Loucy (cell line): ENCODE measurements around the gene PYGL.

ENCODE experiments used
- H2AFZ ChIP-seq: fragments of 200-600 bp; sonication (generic); 2 replicates; pipeline ENCODE4 v1.6.0; 2016; ENCODE audit warnings: antibody characterized with exemption, mild to moderate bottlenecking, low read length, moderate library complexity
- H3F3A ChIP-seq: fragments of 200-600 bp; 2 replicates; pipeline ENCODE4 v1.6.0; 2016; ENCODE audit warnings: antibody characterized with exemption, low read depth, mild to moderate bottlenecking
- H3K27me3 ChIP-seq: fragments of 200-600 bp; sonication (generic); 2 replicates; pipeline ENCODE4 v1.6.1; 2014; ENCODE audit warnings: low read length, mild to moderate bottlenecking; ENCODE audit not compliant: insufficient read depth, poor library complexity, severe bottlenecking
- H3K36me3 ChIP-seq: fragments of 200-600 bp; sonication (generic); 2 replicates; pipeline ENCODE4 v1.6.1; 2016; ENCODE audit warnings: low read length; ENCODE audit not compliant: insufficient read depth
- H3K4me1 ChIP-seq: fragments of 200-600 bp; sonication (generic); 2 replicates; pipeline ENCODE4 v1.5.1; 2014; ENCODE audit warnings: low read length, mild to moderate bottlenecking; ENCODE audit not compliant: insufficient read depth, poor library complexity, severe bottlenecking
- H3K4me2 ChIP-seq: fragments of 200-600 bp; sonication (generic); 2 replicates; pipeline ENCODE4 v1.6.0; 2014; ENCODE audit warnings: antibody characterized with exemption, low read length, low read depth, mild to moderate bottlenecking; ENCODE audit not compliant: poor library complexity, severe bottlenecking
- H3K4me3 ChIP-seq: fragments of 200-600 bp; sonication (generic); 2 replicates; pipeline ENCODE4 v1.5.1; 2014; ENCODE audit warnings: low read length, mild to moderate bottlenecking, mixed read lengths; ENCODE audit not compliant: poor library complexity, severe bottlenecking
- H3K79me2 ChIP-seq: fragments of 200-600 bp; sonication (generic); 2 replicates; pipeline ENCODE4 v1.6.1; 2014; ENCODE audit warnings: low read length; ENCODE audit not compliant: insufficient read depth
- H3K9ac ChIP-seq: fragments of 200-600 bp; sonication (generic); 2 replicates; pipeline ENCODE4 v1.6.0; 2014; ENCODE audit warnings: mild to moderate bottlenecking, low read depth, low read length, moderate library complexity; ENCODE audit not compliant: poor library complexity, severe bottlenecking
- H3K9me2 ChIP-seq: fragments of 200-600 bp; sonication (generic); replicated peaks from 2 replicates; pipeline ENCODE4 v1.6.1; 2016; ENCODE audit warnings: low read depth, low read length, mixed read lengths
- H3K9me3 ChIP-seq: fragments of 200-600 bp; sonication (generic); 2 replicates; pipeline ENCODE4 v1.6.1; 2014; ENCODE audit warnings: mild to moderate bottlenecking, antibody characterized with exemption, low read length, low read depth; ENCODE audit not compliant: insufficient read depth
- H4K20me1 ChIP-seq: fragments of 200-600 bp; sonication (generic); 2 replicates; pipeline ENCODE4 v1.6.0; 2014; ENCODE audit warnings: antibody characterized with exemption, low read length, mild to moderate bottlenecking; ENCODE audit not compliant: insufficient read depth, poor library complexity, severe bottlenecking
- EZH2phosphoT487 ChIP-seq: fragments of 200-600 bp; IDR thresholded peaks from 2 replicates; pipeline ENCODE4 v1.6.1; 2018; ENCODE audit warnings: antibody characterized with exemption, mild to moderate bottlenecking, moderate library complexity, borderline replicate concordance
- TF ChIP-seq, protein P1 (sequence below): fragments of 200-600 bp; sonication (generic); conservative IDR thresholded peaks from 2 replicates; pipeline ENCODE4 v1.5.1; 2014; ENCODE audit warnings: mild to moderate bottlenecking, antibody characterized with exemption, low read length

Gene PYGL

DNA sequence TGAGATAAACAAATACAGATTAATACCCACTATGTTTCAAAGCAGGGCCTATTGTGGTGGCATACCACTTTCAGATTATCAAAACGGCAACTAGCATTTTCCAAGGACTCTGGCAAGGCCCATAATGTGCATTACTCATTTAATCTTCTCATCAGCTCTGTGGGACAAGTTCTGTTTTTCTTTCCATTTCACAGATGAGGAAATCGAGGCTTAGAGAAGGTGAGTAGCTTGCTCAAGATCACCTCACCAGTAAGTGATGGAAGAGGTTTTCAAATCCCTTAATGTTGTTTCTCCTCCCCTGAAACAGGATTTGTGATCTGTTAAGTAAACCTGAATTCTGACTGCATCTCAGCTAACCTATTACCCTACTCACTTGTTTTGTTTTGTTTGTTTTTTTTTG lies 3.9 kb upstream of the PYGL start:
- Histone ChIP-seq H2AFZ (no peak overlapping the region), H3K27me3 (no peaks in the 10 kb centered on the region), H3K4me2 (no peak overlapping the region), H3K9me2 (no peaks in the 10 kb centered on the region), H3K79me2 (peaks cover 5% of the 10 kb centered on the region; the same call in 1 of the 2 replicates), H3K36me3 (no peaks in the 10 kb centered on the region), H3K4me3 (no peak overlapping the region), H3F3A (peaks cover 8% of the 10 kb centered on the region; the same call in 1 of the 2 replicates), H3K4me1 (peaks cover 6% of the 10 kb centered on the region), H3K9me3 (no peaks in the 10 kb centered on the region), H4K20me1 (no peaks in the 10 kb centered on the region), H3K9ac (no peak overlapping the region)
- TF ChIP-seq, protein P1, sequence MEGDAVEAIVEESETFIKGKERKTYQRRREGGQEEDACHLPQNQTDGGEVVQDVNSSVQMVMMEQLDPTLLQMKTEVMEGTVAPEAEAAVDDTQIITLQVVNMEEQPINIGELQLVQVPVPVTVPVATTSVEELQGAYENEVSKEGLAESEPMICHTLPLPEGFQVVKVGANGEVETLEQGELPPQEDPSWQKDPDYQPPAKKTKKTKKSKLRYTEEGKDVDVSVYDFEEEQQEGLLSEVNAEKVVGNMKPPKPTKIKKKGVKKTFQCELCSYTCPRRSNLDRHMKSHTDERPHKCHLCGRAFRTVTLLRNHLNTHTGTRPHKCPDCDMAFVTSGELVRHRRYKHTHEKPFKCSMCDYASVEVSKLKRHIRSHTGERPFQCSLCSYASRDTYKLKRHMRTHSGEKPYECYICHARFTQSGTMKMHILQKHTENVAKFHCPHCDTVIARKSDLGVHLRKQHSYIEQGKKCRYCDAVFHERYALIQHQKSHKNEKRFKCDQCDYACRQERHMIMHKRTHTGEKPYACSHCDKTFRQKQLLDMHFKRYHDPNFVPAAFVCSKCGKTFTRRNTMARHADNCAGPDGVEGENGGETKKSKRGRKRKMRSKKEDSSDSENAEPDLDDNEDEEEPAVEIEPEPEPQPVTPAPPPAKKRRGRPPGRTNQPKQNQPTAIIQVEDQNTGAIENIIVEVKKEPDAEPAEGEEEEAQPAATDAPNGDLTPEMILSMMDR = no peak
- no peak for TF ChIP-seq EZH2phosphoT487

DNA sequence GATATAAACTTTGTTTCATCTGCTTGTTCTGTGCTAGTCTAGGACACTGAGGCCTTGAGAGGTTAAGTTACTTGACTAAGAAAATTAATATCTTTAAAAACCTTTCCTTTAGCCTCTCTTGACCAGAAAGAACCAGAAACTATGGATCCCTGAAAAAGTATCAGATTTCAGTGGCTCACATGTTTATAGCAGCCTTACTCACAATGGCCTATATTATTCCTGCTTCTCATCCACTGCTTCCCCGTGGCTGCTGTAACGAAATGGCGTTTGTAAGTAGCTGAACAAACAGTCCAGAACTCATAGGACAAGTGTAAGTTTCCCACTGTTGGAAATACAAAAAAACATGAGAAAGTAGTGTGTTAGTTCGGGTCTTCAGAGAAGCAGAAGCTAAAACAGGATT lies 3.2 kb upstream of the PYGL start:
- Histone ChIP-seq H3F3A (peaks cover 8% of the 10 kb centered on the region; the same call in 1 of the 2 replicates), H2AFZ (no peak overlapping the region), H3K36me3 (no peaks in the 10 kb centered on the region), H3K9me2 (no peaks in the 10 kb centered on the region), H3K9me3 (no peaks in the 10 kb centered on the region), H4K20me1 (no peaks in the 10 kb centered on the region), H3K27me3 (no peaks in the 10 kb centered on the region), H3K9ac (no peak overlapping the region), H3K4me2 (no peak overlapping the region), H3K79me2 (peaks cover 8% of the 10 kb centered on the region; the same call in 1 of the 2 replicates), H3K4me3 (no peak overlapping the region), H3K4me1 (peaks cover 8% of the 10 kb centered on the region)
- no peak for TF ChIP-seq EZH2phosphoT487
- TF ChIP-seq, protein P1 = no peak

DNA sequence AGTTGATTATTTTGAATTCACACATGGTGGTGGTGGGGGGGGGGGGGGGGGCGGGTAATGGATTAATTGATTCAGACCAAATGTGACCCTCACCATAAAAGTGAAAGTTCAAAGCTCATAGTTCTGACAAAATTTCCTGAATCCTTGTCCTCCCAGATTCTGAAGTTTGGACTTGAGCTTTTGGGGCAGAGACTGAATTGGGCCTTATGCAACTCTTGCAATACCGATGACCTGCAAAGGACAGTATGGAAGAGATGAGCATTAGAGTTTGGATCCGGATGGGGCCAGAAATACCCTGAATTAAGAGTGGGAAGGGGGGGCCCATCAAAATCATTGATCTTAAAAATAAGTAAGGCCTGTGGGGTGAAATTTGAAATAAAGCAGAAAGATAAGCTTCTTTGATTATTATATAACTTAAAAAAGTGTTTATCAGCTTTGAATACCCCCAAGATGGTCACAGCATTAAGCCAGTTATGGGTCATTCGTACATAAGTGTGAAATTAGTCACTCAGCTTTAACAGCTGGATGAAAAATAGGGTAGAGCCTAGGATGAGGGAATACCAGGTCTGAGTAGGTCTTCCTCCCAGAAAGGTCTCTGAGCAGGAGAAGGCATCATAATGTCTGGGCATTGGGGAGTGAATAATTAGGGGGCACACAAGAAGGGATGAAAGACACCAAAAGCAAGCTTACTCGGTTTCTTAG lies 2.1 kb upstream of the PYGL start:
- Histone ChIP-seq H3K79me2 (peaks cover 8% of the 10 kb centered on the region; the same call in 1 of the 2 replicates), H3K4me1 (peaks cover 8% of the 10 kb centered on the region), H3F3A (peaks cover 8% of the 10 kb centered on the region; the same call in 1 of the 2 replicates), H3K4me2 (no peak overlapping the region), H3K27me3 (no peaks in the 10 kb centered on the region), H3K36me3 (no peaks in the 10 kb centered on the region), H3K9ac (no peak overlapping the region), H4K20me1 (no peaks in the 10 kb centered on the region), H3K9me3 (no peaks in the 10 kb centered on the region), H2AFZ (no peak overlapping the region), H3K4me3 (no peak overlapping the region), H3K9me2 (no peaks in the 10 kb centered on the region)
- TF ChIP-seq EZH2phosphoT487 = no peak
- TF ChIP-seq, protein P1 = no peak
